Osteocyte (in vitro differentiated cells): ENCODE data around the gene ABHD4. TPM values are rescaled to one million over a fixed set of nuclear protein-coding genes. Genes with fewer than 3 reads are reported as not detected.
"Not testable (repeated sequence)": the region's sequence is repeated elsewhere in the genome, so short reads cannot be mapped to it uniquely, and the experiment has no call there.

Experiments
- DNase-seq: peaks from one replicate; pipeline ENCODE4 v3.0.0; 2021; ENCODE audit warnings: mixed read lengths; ENCODE audit not compliant: unreplicated experiment; ENCODE audit errors: extremely low spot score
- H3K27ac Mint-ChIP-seq: one replicate; pipeline ENCODE4 v1.8.0; 2021; ENCODE audit warnings: mild to moderate bottlenecking, mixed read lengths; ENCODE audit not compliant: unreplicated experiment
- H3K27me3 Mint-ChIP-seq: one replicate; pipeline ENCODE4 v1.8.0; 2021; ENCODE audit warnings: mixed read lengths; ENCODE audit not compliant: unreplicated experiment
- H3K36me3 Mint-ChIP-seq: one replicate; pipeline ENCODE4 v1.8.0; 2021; ENCODE audit warnings: mixed read lengths; ENCODE audit not compliant: unreplicated experiment
- H3K4me1 Mint-ChIP-seq: one replicate; pipeline ENCODE4 v1.8.0; 2021; ENCODE audit warnings: mixed read lengths; ENCODE audit not compliant: unreplicated experiment
- H3K4me3 Mint-ChIP-seq: one replicate; pipeline ENCODE4 v1.8.0; 2021; ENCODE audit warnings: mild to moderate bottlenecking, moderate library complexity, mixed read lengths; ENCODE audit not compliant: unreplicated experiment
- H3K9me3 Mint-ChIP-seq: one replicate; pipeline ENCODE4 v1.8.0; 2021; ENCODE audit warnings: mixed read lengths; ENCODE audit not compliant: unreplicated experiment
- total RNA-seq: library from RNA; stranded (reverse); gene quantifications from 2 replicates; pipeline ENCODE4 v1.2.1, GENCODE V29; 2021
- TF ChIP-seq, protein P1 (sequence below): fragments of 200-600 bp; sonication (generic); IDR thresholded peaks from 2 replicates; pipeline ENCODE4 v1.5.0; 2021; ENCODE audit warnings: antibody characterized with exemption, mild to moderate bottlenecking, moderate library complexity

Gene ABHD4
- total RNA-seq, 1 donor from 2014 or later, result 74.1 TPM

GRCh38 chr14:22630066-22630465 is 32.0 kb downstream of the ABHD4 start:
- Mint-ChIP-seq H3K4me1 (peaks cover 1% of the 10 kb centered on the region), H3K36me3 (no peaks in the 10 kb centered on the region), H3K27ac (peak overlapping the region; percentile 3), H3K27me3 (peaks cover 5% of the 10 kb centered on the region), H3K9me3 (peaks cover 7% of the 10 kb centered on the region), H3K4me3 (no peak overlapping the region)
- TF ChIP-seq, protein P1, sequence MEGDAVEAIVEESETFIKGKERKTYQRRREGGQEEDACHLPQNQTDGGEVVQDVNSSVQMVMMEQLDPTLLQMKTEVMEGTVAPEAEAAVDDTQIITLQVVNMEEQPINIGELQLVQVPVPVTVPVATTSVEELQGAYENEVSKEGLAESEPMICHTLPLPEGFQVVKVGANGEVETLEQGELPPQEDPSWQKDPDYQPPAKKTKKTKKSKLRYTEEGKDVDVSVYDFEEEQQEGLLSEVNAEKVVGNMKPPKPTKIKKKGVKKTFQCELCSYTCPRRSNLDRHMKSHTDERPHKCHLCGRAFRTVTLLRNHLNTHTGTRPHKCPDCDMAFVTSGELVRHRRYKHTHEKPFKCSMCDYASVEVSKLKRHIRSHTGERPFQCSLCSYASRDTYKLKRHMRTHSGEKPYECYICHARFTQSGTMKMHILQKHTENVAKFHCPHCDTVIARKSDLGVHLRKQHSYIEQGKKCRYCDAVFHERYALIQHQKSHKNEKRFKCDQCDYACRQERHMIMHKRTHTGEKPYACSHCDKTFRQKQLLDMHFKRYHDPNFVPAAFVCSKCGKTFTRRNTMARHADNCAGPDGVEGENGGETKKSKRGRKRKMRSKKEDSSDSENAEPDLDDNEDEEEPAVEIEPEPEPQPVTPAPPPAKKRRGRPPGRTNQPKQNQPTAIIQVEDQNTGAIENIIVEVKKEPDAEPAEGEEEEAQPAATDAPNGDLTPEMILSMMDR, result no peak
- DNase-seq, result no peak

DNA sequence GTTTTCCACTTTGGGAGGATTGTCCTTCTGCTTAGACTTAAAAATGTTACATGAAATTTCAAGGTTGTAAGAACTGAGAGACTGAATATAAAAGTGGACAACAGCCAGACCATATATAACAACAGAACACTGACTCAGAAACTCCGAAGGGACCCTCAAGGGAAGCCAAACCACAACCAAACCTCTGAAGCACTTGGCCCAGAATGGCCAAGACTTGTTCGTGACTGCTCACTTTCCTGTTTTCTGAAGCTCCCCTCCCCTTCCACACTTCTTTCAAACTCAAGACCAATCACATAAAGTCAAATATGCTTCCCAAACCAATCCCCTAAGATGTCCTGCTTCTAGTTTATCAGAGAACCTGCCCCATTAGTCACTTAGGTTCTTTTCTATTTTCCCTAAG is 32.4 kb downstream of the ABHD4 start:
- Mint-ChIP-seq H3K27ac (peak overlapping the region; percentile 3), H3K36me3 (no peaks in the 10 kb centered on the region), H3K27me3 (peaks cover 5% of the 10 kb centered on the region), H3K4me3 (no peak overlapping the region), H3K9me3 (peaks cover 7% of the 10 kb centered on the region), H3K4me1 (peaks cover 1% of the 10 kb centered on the region)
- TF ChIP-seq, protein P1, result no peak
- no peak for DNase-seq

GRCh38 chr14:22634233-22634900 is 36.3 kb downstream of the ABHD4 start:
- TF ChIP-seq, protein P1, result no peak
- Mint-ChIP-seq H3K36me3 (no peaks in the 10 kb centered on the region), H3K9me3 (peaks cover 7% of the 10 kb centered on the region), H3K4me3 (no peak overlapping the region), H3K27ac (no peak overlapping the region), H3K27me3 (peaks cover 5% of the 10 kb centered on the region), H3K4me1 (peaks cover 1% of the 10 kb centered on the region)
- DNase-seq, result no peak

DNA sequence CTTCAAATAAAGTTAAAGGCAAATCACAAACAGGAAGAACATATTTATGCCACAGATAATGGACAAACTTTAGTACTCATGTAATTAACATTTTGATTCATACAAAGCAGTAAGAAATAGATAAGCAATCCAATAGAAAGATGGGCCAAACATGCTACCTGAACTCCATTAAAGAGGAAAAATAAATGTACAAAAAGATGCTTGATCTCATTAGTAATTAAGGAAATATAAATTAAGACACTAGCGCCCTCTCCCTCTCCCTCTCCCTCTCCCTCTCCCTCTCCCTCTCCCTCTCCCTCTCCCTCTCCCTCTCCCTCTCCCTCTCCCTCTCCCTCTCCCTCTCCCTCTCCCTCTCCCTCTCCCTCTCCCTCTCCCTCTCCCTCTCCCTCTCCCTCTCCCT is 37.9 kb downstream of the ABHD4 start:
- not testable (repeated sequence) for H3K4me1 Mint-ChIP-seq, H3K4me3 Mint-ChIP-seq, H3K36me3 Mint-ChIP-seq, H3K27ac Mint-ChIP-seq, H3K27me3 Mint-ChIP-seq, DNase-seq, H3K9me3 Mint-ChIP-seq

GRCh38 chr14:22640192-22640591 is 42.1 kb downstream of the ABHD4 start:
- Mint-ChIP-seq H3K4me1 (peaks cover 2% of the 10 kb centered on the region), H3K27me3 (no peaks in the 10 kb centered on the region), H3K27ac (no peak overlapping the region), H3K4me3 (no peak overlapping the region), H3K36me3 (no peaks in the 10 kb centered on the region), H3K9me3 (no peaks in the 10 kb centered on the region)
- no peak for DNase-seq
- TF ChIP-seq, protein P1, result no peak
